SHP77 (cell line): ENCODE measurements around the gene ITPR2.
A peak's percentile ranks its signal among the peaks of the same experiment; 100 is the strongest.
"Not testable (repeated sequence)": the region's sequence is repeated elsewhere in the genome, so short reads cannot be mapped to it uniquely, and the experiment has no call there.

Experiments
- DNase-seq, 2 experiments: peaks; one replicate each; lab custom pipeline; 2025; lab: John Stamatoyannopoulos, UW

The ITPR2 gene

DNA sequence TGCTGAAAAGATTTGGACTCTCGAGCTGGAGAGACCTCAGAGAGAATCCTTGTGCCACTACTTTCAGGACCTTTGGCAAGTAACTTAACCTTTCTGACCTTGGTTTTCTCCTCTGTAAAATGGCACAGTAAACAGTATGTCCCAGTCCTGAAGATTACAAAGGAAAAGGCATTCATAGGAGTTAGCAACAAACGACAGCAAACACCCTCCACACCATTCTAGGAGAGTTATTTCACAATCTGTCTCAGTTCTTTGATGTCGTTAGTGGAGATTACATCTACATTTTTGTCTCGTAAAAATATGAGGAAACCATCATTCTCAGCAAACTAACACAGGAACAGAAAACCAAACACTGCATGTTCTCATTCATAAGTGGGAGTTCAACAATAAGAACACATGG lies 205.7 kb downstream of the ITPR2 start:
- DNase-seq: no peak

DNA sequence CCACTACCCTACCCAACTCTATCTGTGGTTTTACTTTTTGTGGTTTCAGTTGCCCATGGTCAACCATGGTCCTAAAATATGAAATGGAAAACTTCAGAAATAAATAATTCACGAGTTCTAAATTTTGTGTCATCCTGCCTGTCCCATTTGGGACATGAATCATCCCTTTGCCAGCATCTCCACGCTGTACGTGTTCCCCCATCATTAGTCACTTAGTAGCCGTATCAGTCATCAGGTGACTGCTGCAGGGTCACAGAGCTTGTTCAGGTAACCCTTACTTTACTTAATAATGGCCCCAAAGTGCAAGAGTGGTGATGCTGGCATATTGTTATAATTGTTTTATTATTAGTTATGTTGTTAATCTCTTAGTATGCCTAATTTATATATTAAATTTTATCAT lies 209.9 kb downstream of the ITPR2 start:
- no peak for DNase-seq

DNA sequence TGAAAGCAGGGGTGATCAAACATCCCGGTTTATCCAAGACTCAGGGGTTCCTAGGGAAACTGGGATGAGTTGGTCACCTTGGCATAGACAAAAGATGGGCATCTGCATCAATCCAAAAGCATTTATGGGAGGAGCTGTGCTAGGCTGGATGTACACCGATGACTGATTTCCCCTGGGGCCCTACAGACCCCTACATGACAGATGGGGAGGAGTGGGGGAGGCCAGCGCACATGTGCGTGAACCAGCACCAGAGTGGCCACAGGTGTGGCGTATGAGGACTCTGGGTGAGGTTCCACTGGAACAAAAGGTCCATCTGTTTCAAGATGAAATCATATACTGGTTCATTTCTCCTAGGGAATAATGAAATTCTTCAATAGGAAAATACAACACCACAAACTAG lies 210.4 kb downstream of the ITPR2 start:
- no peak for DNase-seq

DNA sequence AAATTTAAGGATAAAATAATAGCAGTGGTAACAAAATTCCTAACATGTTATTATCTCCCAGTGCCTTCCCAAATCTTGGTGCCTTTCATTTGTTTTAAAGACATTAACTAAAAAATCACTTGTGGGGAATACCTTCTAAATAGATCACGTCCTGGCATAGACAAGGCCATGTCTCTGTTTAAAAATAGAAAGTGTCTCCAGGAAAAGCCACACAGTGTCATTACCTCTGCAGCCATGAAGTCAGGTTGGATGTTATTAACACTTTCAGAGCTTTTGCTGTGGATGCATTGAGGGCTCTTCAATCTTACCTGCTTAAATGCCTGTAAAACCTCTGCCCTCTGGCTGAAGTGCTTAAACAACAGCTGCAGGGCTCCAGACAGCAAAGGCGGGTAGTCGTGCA lies 211.1 kb downstream of the ITPR2 start:
- no peak for DNase-seq

DNA sequence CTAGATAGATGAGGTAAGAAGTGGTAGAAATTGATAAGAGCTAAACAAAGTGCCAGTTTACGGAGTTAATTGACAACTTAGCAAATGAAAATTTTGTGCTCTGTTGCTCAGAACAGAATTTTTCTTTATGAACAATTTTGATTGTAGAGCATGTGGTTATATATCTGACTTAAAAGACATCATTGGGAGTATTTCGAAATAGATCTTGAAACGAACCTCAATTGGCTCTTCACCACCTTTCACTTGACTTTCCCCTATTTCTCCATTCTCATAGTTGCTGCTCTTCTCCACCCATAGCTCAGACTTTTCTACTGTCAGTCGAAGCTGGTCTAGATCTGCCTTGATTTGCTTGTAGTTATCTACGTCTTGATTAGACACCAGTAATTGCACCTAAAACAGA lies 212.1 kb downstream of the ITPR2 start:
- DNase-seq: no peak

DNA sequence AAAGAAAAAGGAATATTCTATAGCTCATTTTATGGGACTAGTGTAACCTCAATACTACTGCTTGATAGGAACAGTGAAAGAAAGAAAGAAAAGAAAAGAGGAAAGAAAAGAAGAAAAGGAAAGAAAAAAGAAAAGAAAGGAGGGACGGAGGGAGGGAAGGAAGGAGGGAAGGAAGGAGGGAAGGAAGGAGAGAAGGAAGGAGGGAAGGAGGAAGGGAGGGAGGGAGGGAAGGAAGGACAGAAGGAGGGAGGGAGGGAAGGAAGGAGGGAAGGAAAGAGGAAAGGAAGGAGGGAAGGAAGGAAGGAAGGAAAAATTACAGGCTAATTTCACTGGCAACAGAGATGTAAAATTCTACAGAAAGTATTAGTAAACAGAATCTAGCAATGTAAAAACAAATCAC lies 215.5 kb downstream of the ITPR2 start:
- DNase-seq: no peak

DNA sequence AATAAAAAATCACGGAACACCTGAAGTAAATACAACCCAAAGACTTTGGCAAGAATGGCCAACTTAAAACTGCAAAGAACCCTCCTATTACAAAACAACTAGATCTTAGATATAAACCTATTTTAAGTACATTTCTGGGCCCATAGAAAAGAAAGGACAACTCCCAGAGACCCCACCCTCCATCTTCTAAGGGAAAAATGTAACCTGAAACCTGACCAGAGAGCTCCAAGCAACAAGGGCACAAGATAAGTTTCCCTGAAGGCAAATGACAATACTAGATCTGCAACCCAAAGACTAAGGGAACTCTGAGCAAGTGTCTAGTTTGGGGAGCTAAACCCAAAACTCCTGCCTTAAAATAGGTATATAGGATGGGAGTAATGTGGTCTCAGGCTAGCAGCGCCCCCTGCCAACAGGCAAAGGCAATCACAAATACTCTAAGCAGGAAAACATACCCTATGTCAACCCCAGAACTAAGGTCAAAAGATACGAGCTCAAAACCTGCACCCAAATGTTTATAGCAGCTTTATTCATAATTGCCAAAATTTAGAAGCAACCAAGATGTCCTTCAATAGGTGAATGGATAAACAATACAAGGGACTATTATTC lies 218.9 kb downstream of the ITPR2 start:
- peak; percentile 9 to 10 for DNase-seq

DNA sequence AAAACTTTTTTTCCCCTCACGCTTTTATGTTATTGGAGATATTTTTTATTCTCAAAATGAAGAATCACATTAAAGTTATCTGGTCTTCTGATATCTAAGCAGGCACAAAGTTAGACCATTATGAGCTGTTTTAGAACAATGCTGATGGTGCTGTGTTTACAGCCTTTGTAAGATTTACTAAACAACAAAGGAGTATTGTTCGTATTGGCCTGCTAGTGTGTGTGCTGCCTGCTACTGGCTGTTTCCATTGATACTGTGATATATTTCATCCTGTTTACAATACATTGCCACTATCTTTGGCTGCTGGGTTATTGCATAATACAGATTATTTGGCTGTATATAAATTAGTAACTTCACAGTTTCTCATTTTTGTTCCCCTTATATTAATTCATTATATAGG lies 220.8 kb downstream of the ITPR2 start:
- no peak for DNase-seq

DNA sequence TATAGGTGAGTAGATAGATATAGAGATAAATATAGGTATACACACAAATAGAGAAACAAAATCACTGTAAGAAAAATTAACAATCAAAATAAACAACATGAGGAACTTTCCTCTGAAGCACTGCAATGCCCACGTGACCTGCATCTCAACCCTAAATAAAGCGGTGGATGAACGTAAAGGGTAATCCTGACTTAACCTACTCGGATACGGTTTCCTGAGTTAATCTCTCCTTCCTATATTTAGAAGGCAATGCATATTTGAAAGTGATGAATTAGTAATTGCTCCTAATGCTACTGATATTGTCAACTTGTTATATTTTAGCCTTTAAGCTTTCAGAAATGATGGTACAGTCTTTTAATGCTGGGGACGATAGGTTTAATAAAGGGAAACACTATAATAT lies 221.4 kb downstream of the ITPR2 start:
- DNase-seq: no peak

DNA sequence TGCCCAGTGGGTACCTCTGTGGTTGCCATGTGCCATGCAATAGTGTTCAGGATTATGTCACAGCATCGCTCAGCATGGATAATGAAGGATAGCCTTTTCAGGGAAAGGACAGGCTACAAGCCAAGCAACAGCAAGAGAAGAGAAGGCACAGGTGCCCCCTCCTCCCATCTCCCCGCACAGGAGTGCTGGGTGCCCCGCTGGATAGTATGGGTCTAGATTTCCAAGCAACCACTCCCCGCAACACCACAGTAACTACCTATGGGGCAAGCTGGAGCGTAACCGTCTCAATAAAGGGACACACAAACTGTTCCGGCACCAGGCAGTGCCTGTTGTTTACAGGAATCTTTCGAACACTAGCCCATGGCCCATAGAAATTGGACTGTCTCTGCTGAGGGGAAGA lies 222.2 kb downstream of the ITPR2 start:
- DNase-seq: no peak

DNA sequence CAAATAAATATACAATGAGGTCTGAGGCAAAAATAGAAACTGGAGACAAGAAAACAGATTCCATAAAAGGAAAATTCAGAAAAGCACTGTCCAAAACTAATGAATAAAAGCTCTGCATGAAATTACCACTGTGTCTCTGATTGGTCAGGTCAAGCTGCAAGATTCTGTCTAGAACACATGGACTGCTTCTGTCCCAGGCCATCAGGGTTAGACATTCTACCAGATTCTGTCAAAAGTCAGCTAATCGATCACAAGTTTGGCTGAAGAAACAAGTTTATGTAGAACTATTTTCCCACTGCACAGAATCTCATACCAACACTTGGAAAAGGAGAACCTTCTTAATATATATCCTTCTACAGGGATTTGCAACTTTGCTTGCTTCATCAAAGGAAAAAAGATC lies 223.0 kb downstream of the ITPR2 start:
- no peak for DNase-seq

DNA sequence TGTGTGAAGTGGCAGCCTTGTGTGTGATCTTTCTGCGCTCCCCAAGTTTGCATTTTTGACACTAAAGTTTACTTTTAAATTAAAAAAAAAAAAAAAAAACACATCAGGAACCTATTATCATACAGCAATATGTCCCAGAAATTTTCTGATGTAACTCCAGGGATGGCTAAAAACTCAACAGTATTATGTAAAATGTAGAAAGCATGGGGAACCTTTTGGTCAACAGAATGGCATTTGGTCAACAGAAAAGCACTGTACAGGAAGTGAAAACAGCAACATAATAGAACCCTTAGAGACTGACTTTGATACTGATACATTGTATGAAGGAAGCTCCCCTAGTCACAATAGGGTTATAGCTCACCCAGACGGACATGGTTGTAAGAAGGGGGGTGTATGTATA lies 224.3 kb downstream of the ITPR2 start:
- no peak for DNase-seq

DNA sequence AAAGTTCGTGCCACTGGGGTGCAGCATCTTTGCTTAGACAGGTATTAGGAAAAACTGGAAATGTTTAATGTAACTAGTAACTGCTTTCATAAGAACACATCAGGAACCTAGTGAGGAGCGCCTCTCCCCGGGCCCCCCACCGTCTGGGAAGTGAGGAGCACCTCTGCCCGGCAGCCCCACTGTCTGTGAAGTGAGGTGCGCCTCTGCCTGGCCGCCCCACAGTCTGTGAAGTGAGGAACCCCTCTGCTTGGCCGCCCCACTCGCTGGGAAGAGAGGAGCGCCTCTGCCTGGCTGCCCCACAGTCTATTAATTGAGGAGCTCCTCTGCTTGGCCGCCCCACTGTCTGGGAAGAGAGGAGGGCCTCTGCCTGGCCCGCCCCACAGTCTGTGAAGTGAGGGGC lies 224.7 kb downstream of the ITPR2 start:
- no peak for DNase-seq

DNA sequence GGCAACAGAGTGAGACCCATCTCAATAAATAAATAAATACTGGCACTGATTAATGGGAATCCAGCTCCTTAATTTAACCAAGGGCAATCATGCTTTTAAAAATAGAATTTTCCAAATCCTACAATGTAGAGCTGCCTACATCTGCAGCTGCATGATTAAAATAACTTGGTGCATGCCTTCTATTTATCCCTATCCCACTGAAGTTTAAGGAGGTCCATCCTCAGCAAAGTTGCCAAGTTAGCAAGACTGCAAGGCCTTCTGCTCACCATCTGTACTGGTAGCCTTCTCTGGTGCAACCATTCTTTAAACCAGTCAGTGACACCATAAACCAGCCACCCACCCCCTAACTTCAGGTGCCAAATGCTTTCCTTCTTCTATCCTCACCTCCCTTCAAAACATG lies 226.1 kb downstream of the ITPR2 start:
- DNase-seq: no peak

DNA sequence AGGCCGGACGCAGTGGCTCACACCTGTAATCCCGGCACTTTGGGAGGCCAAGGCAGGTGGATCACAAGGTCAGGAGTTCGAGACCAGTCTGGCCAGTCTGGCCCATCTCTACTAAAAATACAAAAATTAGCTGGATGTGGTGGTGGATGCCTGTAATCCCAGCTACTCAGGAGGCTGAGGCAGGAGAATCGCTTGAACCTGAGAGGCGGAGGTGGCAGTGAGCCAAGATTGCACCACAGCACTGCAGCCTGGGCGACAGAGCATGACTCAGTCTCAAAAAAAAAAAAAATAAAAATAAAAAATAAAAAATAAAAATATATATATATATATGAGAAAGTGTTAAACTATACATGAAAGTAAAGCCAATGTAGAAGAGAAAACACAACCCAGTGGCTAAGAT lies 228.2 kb downstream of the ITPR2 start:
- not testable (repeated sequence) for DNase-seq

DNA sequence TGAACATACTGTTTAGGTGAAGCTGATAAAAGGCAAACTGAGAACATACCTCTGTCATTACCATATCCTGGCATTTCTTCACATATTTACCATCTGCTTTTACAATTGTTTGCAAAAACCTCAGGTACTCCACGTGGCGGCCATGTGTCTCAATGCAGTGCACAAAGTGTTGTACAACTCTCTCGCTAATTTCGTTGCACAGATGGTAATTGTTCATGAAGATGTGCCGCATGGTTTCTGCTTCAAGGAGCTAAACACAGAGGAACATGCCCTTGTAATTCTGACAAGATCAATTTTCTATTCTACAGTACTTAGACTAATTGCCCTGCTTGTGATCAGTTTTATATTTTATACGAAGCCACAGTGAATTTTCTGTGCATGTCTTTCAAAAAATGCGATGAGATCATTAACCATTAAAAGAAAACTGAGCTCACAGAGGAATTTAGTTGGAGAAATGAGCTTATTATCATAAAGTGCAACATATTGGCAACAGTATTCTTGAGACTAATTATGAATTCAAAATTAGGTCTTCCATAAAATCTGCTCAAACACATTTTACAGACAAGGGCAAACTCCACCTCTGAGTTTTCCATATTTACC lies 233.8 kb downstream of the ITPR2 start:
- no peak for DNase-seq

DNA sequence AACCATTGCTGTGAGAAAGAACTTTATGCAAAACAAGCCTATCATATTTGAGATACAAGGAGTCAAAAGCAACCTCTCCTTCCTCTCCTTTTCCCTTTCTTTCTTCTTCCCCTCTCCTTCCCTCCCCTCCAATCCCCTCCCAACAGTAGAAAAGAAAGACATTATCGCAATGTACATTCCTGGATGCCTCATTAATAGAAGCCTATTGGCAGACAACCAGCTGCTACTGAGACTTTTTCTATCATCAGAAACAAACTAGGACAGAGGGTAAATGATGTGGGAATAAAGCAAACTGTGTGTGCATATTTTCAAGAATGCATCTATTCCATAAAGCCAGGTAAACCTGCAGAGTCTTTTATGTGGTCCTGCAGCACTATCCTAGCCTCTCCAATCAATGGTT lies 237.2 kb downstream of the ITPR2 start:
- no peak for DNase-seq

DNA sequence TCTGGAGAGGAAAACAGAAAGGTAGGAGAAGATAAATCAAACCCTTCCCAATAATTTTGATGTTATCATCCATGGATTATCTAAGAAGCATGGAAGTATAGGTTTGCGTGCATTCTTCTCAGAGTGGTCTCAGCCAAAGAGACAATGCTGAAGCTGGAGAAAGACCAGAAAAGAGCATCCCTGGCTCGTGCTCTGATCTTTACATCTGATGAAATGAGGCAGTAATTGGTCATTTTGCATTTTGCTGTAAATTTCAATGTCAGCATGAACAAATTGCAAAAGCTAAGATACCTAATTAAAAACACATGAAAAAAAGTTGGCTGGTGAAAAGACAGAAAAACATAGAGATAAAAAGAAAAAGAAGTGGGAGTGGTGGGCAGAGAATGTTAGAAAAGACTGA lies 252.4 kb downstream of the ITPR2 start:
- no peak for DNase-seq

DNA sequence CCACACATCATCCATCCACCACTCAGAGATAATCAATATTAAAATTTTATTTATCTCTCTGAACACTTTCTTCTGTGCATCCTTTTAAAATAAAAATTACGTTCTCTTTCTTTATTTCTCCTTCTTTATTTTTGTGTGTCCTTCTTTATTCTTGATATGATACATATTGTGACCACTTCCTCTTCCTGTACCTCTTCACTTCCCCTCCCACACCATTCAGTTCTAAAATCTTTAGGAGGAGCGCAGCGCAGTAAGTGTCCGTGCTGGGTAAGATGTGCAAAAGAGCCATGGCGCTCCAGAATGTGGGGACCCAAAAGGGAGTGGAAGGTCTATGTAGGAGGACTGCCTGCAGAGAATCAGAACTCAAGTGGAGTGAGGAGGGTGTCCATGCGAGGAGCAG lies 256.7 kb downstream of the ITPR2 start:
- no peak for DNase-seq

DNA sequence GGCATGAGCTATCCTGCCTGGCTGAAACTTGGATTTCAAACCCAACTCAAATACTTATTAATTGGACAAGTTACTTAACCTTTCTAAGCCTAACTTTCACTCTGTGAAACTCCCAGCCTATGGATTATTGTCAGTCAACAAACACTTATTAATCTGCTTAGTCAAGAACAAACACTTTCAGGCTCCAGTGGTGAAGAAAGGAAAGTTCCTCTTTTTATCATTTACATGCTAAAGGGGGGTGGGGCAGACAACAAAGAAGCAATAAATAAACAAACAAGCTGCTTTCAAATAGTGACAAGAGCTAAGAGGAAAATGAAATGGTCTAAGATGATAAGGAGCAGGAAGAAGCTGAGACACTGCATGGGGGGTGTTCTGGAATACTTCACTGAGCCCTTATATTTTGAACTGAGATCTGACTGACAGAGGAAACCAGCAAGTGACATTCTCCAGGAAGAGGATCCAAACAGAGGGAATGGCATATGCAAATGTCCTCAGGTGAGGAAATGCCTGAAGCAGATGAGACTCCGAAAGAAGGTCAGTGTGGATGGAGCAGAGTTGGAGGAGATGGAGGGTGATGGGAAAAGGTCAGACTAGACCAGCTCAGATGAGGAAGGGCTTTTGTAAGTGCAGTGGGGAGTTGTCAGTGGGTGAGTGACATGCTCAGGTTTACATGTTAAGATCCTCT lies 259.6 kb downstream of the ITPR2 start:
- DNase-seq: no peak

DNA sequence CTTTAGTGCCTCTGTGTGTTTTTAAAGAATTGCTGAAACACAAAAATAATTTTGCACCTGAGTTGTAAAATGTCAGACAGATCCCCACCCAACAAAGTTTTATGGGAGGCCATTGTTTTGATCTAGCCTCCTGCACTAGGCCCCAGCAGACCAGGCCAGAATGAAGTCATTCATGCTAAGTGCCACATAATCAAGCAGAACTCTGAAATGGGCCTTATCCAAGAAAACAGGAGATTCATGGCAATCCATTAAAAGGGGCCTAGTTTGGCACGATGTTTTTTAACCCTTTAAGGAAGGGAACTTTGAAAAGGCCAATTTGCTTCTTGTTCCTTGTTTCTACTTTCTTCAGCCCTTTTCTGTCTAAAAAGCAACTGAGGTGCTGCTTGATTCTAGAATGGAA lies 260.9 kb downstream of the ITPR2 start:
- DNase-seq: no peak

DNA sequence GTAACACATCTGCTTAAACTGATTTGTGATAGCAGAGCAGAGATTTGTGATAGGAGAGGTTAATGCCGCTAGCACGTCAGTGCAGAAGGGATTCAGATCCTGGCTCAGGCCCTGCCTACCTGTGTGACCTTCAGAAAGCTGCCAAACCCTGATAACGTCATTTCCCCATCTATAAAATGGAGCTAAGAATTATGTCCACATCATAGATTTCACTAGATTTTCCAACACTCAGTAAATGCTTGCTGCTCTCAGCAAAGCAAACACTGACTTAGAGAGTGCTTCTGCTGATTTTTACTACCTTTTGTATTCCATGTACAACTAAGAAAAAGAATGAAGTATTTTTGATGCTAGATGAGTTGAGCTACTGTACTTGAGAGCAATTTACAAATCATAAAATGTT lies 261.4 kb downstream of the ITPR2 start:
- DNase-seq: no peak

DNA sequence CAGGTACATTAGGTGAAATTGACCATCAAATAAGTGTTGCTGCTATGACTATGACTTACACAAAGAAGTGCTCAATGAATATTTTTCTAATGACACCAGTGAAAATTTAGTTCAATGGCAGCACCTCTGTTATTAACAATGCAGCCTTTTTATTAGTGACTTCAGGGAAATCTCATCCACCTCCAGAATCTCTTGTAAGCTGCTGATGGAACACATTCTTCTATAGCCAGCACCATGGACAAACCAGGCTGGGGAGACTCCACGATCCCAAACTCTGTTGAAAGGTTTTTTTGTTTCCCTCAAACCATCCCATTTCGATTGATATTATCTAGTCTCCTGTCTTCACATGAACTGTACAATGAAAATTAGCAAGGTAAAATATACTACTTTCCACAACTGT lies 265.9 kb downstream of the ITPR2 start:
- DNase-seq: no peak

DNA sequence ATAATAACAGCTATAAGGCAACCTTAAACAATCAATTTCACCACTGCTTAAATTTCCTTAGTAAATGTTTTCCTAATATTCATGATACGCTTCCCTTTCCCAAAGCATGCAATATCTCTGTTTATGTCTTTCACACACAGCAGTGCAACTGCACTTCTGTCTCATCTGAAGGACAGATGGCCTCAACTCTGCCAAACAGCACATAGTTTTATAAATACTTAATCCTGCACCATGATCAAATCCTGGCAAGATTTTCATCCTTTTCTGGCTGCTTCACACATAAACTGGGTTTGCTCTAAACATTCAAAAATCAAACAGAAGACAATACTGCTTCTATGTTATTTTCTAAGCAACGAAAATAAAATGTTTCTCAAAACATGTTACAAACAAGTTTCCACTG lies 266.3 kb downstream of the ITPR2 start:
- no peak for DNase-seq
